ENCODE measurements around the gene ADAM19. TPM values are rescaled to one million over a fixed set of nuclear protein-coding genes. Genes with fewer than 3 reads are reported as not detected.

ADAM19 gene
- total RNA-seq, 2 experiments from 2014 or later = 24.2 to 103 TPM

DNA sequence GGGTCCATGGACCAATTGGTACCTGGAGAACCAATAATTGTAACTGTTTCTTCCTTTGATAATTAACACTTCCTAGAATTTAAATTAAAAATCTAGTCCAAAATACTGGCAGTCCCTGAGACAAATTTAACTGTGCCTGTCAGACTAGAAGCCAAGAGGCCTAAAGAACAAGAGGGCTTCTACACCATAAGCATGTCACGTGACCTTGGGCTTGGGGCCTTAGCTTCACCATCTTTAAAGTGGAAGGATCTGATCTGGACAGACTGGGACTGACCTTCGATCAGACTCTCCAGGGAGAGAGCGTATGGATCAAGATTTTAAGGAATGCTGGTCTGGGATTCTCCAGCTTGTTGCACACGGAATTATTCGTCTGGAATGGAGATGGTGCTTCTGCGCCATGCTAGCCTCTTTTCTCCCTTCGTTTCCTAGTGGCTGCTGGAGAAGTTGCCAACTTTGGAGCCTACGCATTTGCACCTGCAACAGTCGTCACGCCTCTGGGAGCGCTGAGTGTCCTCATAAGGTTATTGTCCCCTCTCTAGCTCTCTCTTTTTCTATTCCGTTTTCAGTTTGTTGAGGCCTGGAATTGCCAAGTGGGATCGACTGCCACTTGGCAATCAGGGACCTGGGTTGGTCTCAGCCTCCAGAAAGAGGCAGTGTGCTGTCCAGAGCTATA, 107.1 kb downstream of the ADAM19 start:
- no peak for TF ChIP-seq EZH2phosphoT487 (IDR thresholded peaks at IDR 0.05; ENCODE audit: borderline replicate concordance, low read depth, low read length)
- no peak for TF ChIP-seq CTCF (conservative IDR thresholded peaks at IDR 0.05; ENCODE audit: low read length)
- H3K9me3 ChIP-seq (ENCODE audit: low read length) = no peaks in the 10 kb centered on the region
- no peak overlapping the region for H3K27ac ChIP-seq (ENCODE audit: low read depth, low read length, poor library complexity, severe bottlenecking)
- H3K79me2 ChIP-seq (ENCODE audit: insufficient read depth, low read depth, low read length) = no peaks in the 10 kb centered on the region
- no peak for DNase-seq (ENCODE audit: low spot score)
- no peak overlapping the region for H2AFZ ChIP-seq (ENCODE audit: low read length)
- H3K9me2 ChIP-seq (ENCODE audit: insufficient read depth, low read length) = no peaks in the 10 kb centered on the region
- ChIA-PET POLR2A (interaction anchor here (0.6 to 1.6 kb wide), 5 partner anchors 10 to 35 kb away, joined by 3 to 5 read pairs (median 4); no protein-coding TSS in a partner anchor), CTCF (ENCODE audit: unreplicated experiment) (no interaction called here)
- H4K20me1 ChIP-seq (ENCODE audit: insufficient read depth, low read length) = no peaks in the 10 kb centered on the region
- BruUV-seq (replicated peaks) = no TSS peak
- H3K4me2 ChIP-seq (ENCODE audit: low read length) = no peak overlapping the region
- H3K4me3 ChIP-seq (ENCODE audit: low read depth, low read length, poor library complexity, severe bottlenecking) = no peak overlapping the region
- intact Hi-C loops (cut with micrococcal nuclease; ENCODE audit: unreplicated experiment) = no loop called here
- no peaks in the 10 kb centered on the region for H3K4me1 ChIP-seq (ENCODE audit: insufficient read depth, low read length, poor library complexity, severe bottlenecking)
- H3K36me3 ChIP-seq (ENCODE audit: insufficient read depth, low read length) = no peaks in the 10 kb centered on the region

DNA sequence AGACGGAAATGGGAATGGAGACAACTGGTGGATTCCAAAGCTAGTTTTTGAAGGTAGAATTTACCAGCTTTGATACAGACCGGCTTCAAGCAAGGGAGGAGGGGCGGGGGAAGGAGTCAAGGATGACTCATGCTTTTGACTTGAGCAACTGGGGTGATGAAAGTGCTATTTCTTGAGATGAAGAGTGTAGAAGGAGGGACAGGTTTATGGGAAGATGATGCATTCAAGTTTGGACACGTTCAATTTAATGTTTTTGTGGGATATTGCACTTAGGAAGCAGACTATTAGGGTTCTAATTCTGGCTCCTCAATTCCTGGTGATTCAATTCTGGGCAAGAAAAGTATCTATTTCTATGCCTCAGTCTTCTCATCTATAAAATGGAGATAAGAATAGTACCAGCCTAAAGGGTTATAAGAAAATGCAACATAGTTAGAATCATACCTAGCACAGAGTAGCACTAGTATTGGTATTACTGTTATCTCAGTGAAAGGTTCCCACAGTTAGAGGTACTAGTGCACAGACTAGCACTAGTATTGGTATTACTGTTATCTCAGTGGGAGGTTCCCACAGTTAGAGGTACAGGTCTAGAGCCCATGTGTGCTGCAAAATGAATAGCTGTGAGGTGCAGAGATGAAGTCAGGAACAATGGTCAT, 110.9 kb downstream of the ADAM19 start:
- Histone ChIP-seq H4K20me1 (ENCODE audit: insufficient read depth, low read length) (no peaks in the 10 kb centered on the region), H3K36me3 (ENCODE audit: insufficient read depth, low read length) (no peaks in the 10 kb centered on the region), H2AFZ (ENCODE audit: low read length) (no peak overlapping the region), H3K4me2 (ENCODE audit: low read length) (no peak overlapping the region), H3K4me1 (ENCODE audit: insufficient read depth, low read length, poor library complexity, severe bottlenecking) (no peaks in the 10 kb centered on the region), H3K27ac (ENCODE audit: low read depth, low read length, poor library complexity, severe bottlenecking) (no peak overlapping the region), H3K79me2 (ENCODE audit: insufficient read depth, low read depth, low read length) (no peaks in the 10 kb centered on the region), H3K9me2 (ENCODE audit: insufficient read depth, low read length) (no peaks in the 10 kb centered on the region), H3K4me3 (ENCODE audit: low read depth, low read length, poor library complexity, severe bottlenecking) (no peak overlapping the region), H3K9me3 (ENCODE audit: low read length) (no peaks in the 10 kb centered on the region)
- CTCF ChIA-PET (ENCODE audit: unreplicated experiment) = interaction anchor here (0.6 kb wide), 1 partner anchor 490 kb away, joined by 3 read pairs; no protein-coding TSS in a partner anchor
- BruUV-seq (replicated peaks) = no TSS peak
- TF ChIP-seq EZH2phosphoT487 (IDR thresholded peaks at IDR 0.05; ENCODE audit: borderline replicate concordance, low read depth, low read length) (no peak), CTCF (conservative IDR thresholded peaks at IDR 0.05; ENCODE audit: low read length) (no peak)
- POLR2A ChIA-PET = interaction anchor here (0.6 to 1.0 kb wide), 2 partner anchors 25 to 31 kb away, joined by 3 read pairs; no protein-coding TSS in a partner anchor
- DNase-seq (ENCODE audit: low spot score) = no peak
- intact Hi-C loops (cut with micrococcal nuclease; ENCODE audit: unreplicated experiment) = no loop called here
